22Rv1 (cell line): ENCODE data around the gene DTX2.
A peak's percentile ranks its signal among the peaks of the same experiment; 100 is the strongest.
"Not testable (repeated sequence)": the region's sequence is repeated elsewhere in the genome, so short reads cannot be mapped to it uniquely, and the experiment has no call there.

Source experiments
- H3K27ac ChIP-seq: fragments of 450-650 bp; 2 replicates; pipeline ENCODE4 v1.5.1; 2017
- CTCF ChIP-seq: fragments of 450-650 bp; IDR thresholded peaks from 2 replicates; pipeline ENCODE4 v1.5.1; 2017; ENCODE audit warnings: mild to moderate bottlenecking
- ZFX ChIP-seq: fragments of 450-650 bp; IDR thresholded peaks from 2 replicates; pipeline ENCODE4 v1.6.1; 2017; ENCODE audit warnings: antibody characterized with exemption, borderline replicate concordance

Gene DTX2

GRCh38 chr7:76507723-76508406, 46.4 kb downstream of the DTX2 start:
- H3K27ac ChIP-seq, result no peak overlapping the region
- TF ChIP-seq CTCF (no peak), ZFX (no peak)

GRCh38 chr7:76509931-76510877, 48.7 kb downstream of the DTX2 start, which contains the start of gene UPK3B:
Gene UPK3B (plus strand): TSS chr7:76510552. CDS start chr7:76510653, 101 bp downstream.
- no peak within 1 kb of the TSS for H3K27ac ChIP-seq

DNA sequence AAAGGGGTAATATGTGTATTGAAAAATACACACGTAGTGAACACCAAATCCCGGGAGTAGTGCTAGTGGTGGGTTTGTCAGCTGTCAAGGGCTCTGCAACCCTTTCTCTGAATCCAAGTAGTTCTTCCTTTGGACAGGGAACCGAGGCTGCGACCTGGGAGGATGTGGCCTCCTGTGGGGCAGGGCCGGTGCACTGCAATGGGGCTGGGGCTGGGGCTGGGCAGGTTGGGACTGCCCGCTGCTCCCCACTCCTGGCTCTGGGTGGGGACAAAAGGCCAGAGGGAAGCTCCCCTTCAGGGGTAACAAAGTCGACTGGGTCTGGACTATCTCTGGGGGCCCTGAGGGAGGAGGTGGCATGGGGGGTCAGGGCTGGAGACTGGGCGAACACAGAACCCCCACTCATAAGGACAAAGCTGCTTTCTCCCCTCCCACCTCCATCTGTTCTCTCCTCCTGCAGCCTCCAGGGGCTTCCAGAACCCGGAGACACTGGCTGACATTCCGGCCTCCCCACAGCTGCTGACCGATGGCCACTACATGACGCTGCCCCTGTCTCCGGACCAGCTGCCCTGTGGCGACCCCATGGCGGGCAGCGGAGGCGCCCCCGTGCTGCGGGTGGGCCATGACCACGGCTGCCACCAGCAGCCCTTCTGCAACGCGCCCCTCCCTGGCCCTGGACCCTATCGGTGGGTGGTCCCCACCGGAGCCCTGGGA, 49.8 kb downstream of the DTX2 start:
- not testable (repeated sequence) for H3K27ac ChIP-seq

More at GRCh38 chr7:76509931-76510877, 48.7 kb downstream of the DTX2 start, which contains the start of gene UPK3B:
- TF ChIP-seq CTCF, result no peak
- no peak for TF ChIP-seq ZFX

- not testable (repeated sequence) for H3K27ac ChIP-seq
These were observed 50.7 kb downstream of the DTX2 start for GRCh38 chr7:76511911-76512885.

- H3K27ac ChIP-seq, result no peak overlapping the region
- TF ChIP-seq CTCF (peak; percentile 47), ZFX (no peak)
These were observed 51.7 kb downstream of the DTX2 start for GRCh38 chr7:76512941-76513816.

DNA sequence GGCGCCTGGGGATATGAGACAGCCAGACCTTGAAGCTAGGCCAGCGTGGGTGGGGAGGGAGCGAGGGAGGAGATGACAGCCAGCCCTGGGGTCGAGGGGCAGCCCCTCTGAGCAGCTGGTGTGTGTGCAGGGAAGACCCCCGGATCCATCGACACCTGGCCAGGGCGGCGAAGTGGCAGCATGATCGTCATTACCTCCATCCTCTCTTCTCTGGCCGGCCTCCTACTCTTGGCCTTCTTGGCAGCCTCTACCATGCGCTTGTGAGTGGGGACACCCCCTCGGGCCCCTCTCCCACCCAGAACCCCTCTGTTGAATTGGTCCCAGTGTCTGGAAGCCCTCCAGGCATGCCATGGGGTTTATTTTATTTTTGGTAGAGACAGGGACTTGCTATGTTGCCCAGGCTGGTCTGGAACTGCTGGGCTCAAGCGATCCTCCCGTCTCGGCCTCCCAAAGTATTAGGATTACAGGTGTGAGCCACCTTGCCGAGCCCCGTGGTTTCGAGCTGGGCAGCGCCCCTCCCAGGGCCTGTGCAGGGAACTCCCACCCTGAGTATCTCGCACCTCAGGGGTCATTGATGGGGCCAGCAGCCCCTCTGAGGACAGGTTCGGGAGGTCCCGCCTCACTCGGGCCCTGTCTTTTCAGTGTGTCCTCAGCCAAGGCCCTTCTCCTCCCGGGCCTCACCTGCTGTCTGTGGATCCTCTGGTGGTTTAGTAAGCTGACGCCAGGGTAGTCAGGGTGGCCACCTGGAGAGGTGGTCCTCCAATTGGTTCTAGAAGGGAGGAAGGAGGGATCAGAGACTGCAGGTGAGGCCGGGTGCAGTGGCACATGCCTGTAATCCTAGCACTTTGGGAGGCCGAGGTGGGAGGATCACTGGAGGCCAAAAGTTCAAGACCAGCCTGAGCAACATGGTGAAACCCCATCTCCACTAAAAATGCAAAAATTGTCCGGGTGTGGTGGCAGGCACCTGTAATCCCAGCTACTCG, 52.6 kb downstream of the DTX2 start:
- no peak for TF ChIP-seq ZFX
- TF ChIP-seq CTCF, result no peak
- no peak overlapping the region for H3K27ac ChIP-seq
